HG02571 (cell line): Measurements from ENCODE around the gene ANKUB1.

Experiments used
- ATAC-seq: cut with Tn5 transposase; IDR thresholded peaks from one replicate; pipeline ENCODE4 v1.9.1; 2021; ENCODE audit warnings: mild to moderate bottlenecking, moderate library complexity; ENCODE audit not compliant: unreplicated experiment

The ANKUB1 gene

GRCh38 chr3:149713730-149714654, 78.4 kb downstream of the ANKUB1 start:
- no peak for ATAC-seq
